Neural cell (in vitro differentiated cells): ENCODE measurements around the gene PIGK.

ENCODE experiments used
- EP300 ChIP-seq: fragments of 450-650 bp; conservative IDR thresholded peaks from 2 replicates; pipeline ENCODE4 v1.6.1; 2014; ENCODE audit warnings: antibody characterized with exemption, mild to moderate bottlenecking, moderate library complexity; ENCODE audit not compliant: poor library complexity, severe bottlenecking
- MXI1 ChIP-seq: fragments of 450-650 bp; conservative IDR thresholded peaks from 2 replicates; pipeline ENCODE4 v1.6.1; 2014; ENCODE audit warnings: antibody characterized with exemption, mild to moderate bottlenecking; ENCODE audit not compliant: poor library complexity, severe bottlenecking
- POLR2AphosphoS5 ChIP-seq: IDR thresholded peaks from 2 replicates; pipeline ENCODE4 v1.6.1; 2012
- RAD21 ChIP-seq: fragments of 450-650 bp; conservative IDR thresholded peaks from 2 replicates; pipeline ENCODE4 v1.6.1; 2014; ENCODE audit warnings: antibody characterized with exemption, mild to moderate bottlenecking, moderate library complexity
- TF ChIP-seq, protein P1 (sequence below): fragments of 450-650 bp; IDR thresholded peaks from 2 replicates; pipeline ENCODE4 v1.5.1; 2014; ENCODE audit warnings: antibody characterized with exemption, mild to moderate bottlenecking, moderate library complexity; ENCODE audit not compliant: poor library complexity, severe bottlenecking

DNA sequence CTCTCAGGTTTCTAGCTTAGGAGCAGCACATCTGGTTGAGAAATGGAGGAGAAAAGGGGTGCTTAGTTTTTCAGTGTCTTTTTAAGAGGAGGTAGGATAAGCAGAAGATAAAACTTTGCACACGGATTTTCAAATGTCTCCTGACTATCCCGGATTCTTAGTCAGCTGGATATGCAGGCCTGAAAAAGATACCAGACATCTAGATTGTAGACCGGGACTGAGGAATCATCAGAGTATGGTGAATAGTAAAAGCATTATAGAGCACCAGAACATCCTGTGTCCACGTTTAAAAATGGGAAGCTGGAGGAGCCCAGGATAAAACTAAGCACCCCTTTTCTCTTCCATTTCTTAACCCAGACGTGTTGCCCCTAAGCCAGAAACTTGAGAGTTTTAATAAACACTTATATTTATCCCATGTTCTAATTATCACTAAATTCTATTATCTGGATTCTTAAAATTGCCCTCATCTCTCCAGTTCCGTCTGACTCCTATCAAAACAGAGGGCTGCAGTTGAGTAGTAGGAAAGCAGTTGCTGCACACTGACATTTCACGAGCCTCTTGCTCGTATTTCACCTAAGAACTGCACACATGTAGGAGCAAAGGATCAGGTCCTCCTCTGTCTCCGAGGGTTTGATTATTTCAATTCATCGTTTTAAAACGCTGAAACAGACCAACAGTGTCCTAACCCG, 609 bp downstream of the PIGK start:
- TF ChIP-seq EP300 (no peak), POLR2AphosphoS5 (no peak), MXI1 (no peak), RAD21 (no peak)
- TF ChIP-seq, protein P1, sequence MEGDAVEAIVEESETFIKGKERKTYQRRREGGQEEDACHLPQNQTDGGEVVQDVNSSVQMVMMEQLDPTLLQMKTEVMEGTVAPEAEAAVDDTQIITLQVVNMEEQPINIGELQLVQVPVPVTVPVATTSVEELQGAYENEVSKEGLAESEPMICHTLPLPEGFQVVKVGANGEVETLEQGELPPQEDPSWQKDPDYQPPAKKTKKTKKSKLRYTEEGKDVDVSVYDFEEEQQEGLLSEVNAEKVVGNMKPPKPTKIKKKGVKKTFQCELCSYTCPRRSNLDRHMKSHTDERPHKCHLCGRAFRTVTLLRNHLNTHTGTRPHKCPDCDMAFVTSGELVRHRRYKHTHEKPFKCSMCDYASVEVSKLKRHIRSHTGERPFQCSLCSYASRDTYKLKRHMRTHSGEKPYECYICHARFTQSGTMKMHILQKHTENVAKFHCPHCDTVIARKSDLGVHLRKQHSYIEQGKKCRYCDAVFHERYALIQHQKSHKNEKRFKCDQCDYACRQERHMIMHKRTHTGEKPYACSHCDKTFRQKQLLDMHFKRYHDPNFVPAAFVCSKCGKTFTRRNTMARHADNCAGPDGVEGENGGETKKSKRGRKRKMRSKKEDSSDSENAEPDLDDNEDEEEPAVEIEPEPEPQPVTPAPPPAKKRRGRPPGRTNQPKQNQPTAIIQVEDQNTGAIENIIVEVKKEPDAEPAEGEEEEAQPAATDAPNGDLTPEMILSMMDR = no peak
